ENCODE results near the gene GUCY2D.
"Not testable (repeated sequence)": the region's sequence is repeated elsewhere in the genome, so short reads cannot be mapped to it uniquely, and the experiment has no call there.

Gene GUCY2D

DNA sequence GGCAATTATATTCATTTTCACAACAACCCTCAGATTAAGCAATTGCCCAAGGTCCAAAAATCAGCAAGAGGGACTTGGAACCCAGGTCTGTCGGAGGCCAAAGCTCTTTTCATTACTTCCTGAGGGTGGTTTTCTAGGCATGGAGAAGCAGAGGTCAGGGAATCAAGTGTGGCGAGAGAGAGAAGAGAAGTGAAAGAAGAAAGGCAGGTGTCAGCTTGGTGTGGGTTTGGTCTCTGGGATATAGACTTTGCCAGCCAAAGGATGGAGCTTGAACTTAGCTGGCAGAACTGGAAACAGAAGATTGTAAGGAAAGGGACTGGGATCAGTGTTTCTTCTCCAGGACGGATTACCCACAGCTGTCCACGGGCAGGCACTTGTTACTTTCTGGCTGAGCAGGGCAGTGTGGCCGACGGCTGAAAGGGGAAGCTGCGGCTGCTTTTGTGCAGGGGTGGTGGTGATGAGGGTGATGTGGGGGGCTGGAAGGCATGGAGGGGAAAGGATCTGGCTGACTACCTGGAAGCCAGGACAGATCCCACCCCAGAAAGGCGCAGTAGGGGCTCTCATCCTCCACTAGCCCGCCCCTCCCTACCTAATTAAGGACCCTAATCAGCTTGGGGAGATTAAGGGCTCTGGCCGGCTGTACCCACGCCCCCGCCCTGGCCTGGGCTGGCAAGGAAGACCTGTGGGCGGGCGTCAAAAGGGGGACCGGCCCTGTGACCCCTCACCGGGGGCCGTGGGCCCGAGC lies at the start of gene GUCY2D:
GUCY2D (plus strand) TSS at position 640 of the 745 bp plus-strand sequence. CDS start 433 bp downstream, outside the sequence.
- DNase-seq, result peak; percentile 32

DNA sequence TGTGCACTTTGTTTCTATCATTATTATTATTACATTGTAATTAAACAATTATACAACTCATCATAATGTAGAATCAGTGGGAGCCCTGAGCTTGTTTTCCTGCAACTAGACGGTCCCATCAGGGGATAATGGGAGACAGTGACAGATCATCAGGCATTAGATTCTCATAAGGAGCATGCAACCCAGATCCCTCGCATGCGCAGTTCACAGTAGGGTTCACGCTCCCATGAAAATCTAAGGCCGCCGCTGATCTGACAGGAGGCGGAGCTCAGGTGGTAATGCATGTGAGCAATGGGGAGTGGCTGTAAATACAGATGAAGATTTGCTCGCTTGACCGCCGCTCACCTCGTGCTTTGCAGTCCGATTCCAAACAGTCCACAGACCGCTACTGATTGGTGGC lies 49.1 kb upstream of the GUCY2D start:
- not testable (repeated sequence) for DNase-seq

DNA sequence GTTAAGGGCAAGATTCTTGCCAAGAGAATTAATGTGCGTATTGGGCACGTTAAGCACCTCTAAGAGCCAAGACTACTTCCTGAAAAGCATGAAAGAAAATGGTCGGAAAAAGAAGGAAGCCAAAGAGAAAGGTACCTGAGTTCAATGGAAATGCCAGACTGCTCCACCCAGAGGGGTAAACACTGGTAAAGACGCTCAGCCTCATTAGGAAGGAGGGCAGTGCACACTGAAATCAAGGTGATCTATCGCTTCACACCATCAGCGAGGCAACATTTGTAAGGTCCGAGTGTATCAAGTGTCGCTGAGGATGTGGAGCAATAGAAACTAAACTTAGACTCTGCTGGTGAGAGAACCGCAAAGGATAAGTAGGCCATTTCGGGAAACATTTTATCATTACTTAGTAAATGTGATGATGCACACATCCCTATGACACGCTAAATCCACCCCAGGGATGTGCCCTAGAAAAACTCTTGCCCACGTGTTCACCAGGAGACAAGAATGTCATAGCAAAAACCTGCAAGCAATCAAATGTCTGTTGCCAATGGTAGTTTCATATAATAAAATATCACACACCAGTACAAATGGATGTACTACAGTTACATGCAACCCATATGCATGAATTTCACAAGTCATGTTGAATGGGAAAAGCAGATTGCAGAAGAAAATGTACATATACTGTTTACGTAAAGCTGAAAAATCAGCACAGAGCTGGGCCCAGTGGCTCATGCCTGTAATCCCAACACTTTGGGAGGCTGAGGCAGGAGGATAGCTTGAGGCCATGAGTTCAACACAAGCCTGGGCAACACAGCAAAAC lies 46.8 kb upstream of the GUCY2D start:
- no peak for DNase-seq

DNA sequence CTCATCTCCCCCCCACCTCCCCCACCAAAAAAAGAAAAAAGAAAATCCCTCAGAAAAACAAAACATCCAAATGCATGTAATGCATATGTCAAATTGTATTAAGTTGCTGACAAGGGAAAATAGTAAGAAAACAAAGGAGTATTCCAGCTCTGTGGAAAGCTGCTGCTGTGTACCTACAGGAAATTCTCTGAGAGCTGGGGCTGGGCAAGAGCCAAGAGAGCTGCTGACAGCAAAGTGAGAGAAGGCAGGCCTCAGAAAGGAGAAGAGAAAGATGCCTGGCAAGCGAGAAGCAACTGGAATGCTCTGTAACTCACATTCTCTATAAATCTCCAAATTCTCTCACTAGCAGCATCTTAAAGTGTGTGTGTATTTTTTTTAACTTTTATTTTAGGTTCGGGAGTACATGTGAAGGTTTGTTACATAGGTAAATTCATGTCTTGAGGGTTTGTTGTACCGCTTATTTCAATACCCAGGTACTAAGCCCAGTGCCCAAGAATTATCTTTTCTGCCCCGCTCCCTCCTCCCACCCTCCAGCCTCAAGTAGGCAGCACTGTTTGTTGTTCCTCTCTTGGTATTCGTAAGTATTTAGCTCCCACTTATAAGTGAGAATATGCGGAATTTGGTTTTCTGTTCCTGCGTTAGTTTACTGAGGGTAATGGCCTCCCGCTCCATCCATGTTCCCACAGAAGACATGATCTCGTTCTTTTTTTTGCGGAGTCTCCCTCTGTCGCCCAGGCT lies 46.0 kb upstream of the GUCY2D start:
- peak; percentile 55 for DNase-seq

DNA sequence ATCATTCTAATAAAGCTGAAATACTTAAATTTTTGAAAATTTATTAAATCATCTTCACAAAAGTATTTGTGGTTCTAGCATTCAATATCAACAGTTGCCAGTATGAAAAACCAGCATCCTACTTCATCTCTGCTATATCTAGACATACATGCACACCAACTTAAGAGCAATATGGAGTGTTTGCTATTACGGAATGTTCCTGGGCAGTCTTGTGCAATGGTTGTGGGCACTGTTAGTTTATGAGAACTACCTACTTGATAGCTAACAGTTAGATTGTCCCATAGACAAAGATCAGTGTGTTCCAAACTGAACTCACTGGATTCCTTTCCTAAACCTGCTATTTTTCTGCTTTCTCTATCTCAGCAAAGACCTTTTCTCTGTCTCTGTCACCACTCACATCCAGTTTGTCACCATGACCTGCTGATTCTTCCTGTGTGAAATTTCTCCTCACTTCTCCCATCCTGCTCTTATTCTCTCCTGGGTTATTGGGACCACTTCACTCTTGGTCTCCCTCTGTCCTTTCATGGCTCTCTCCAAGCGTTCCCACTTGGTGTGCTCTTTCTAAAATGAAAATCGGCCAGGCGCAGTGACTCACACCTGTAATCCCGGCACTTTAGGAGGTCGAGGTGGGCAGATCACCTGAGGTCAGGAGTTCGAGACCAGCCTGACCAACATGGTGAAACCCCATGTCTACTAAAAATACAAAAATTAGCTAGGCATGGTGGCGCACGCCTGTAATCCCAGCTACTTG lies 42.7 kb upstream of the GUCY2D start:
- DNase-seq, result no peak

DNA sequence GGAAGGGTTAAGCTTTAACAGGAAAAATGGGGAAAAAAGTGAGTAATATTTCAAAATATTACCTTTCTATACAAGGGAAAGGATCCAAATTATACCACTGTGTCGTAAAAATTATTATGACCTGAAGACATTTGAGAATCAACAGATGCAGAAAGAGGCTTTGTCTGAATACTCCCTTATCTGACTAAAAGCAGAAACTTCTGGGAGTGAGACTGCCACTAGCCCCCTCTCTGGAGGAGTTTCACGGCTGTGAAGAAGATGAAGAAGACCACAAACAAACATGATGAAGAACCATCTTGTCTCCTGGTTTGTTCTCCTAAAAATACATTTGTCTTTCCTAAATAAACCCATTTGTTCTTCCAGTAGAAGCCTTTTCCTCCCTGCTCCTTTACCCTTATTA lies 41.0 kb upstream of the GUCY2D start:
- no peak for DNase-seq

DNA sequence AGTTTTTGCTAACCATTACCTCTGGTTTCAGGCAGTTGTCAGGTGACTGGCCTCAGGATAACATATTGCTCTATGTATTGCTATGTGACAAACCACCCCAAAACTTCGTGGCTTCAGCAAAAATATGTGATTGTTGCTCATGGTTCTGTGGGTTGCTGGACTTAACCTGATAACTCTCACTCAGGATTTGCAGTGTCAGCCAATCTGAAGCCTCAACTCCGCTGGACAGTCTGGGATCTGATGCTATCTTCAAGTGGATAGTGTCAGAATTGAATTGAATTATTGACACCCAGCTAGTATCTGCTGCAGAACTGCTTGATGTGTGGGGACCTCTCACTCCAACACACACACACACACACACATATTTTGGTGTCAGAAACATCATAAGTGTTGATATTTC lies 34.7 kb upstream of the GUCY2D start:
- DNase-seq, result no peak

DNA sequence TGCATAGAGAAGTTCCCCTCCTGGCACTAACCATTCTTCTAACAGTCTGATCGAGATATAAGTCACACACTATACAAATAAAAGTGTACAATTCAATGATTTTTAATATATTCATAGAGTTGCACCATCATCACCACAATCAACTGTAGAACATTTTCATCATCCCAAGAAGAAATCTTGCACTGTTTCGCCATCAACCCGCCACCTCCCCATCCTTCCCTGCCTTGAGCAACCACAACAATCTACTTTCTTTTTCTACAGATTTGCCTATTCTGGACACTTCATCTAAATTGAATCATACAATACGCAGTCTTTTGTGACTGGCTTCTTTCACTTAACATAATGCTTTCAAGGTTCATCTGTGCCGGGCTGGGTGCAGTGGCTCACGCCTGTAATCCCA lies 33.0 kb upstream of the GUCY2D start:
- no peak for DNase-seq

DNA sequence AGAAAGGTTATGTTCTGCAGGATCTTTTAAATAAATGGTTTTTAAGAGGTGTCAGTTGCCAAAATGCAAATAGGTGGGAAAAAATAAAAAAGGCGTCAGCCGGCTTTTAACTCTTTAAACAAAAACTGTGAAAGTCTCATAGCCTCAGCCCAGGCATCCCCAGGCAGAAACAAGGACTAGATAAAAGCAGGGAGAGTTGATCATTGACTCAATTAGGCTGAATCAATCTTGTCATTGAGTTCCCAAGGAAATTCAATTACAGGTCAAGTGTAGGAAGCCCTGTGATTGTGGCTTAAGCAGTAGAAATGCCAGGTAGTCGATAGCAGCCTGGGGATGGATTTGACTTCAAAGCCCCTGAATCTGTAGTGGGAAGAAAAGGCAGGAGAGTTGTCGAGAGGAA lies 30.8 kb upstream of the GUCY2D start:
- DNase-seq, result no peak

DNA sequence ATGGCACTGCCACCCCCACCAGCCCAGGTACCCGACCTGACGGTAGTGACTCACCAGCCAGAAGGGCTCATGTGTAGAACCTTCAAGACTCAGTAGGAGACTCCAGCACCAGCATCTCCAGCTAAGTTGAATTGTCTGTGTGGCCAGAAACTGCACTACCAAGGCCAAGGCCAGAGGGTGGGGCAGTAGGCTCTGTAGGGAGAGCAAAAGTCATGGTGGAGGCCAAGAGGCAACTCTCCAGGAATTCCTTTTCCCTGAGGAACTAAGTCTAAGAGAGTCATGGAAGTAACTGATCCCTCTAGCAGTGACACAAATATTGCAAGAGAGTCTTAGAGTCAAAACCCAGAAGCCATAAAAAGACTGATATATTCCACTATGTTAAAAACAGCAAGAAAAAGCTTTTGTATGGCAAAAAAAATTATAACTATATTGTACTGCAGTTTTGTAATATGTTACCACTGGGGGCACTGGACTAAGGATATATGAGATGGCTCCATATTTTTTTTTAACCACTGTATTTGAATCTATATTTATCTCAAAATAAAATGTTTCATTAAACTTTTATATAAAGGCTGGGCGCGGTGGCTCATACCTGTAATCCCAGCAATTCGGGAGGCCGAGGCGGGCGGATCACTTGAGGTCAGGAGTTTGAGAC lies 30.2 kb upstream of the GUCY2D start:
- DNase-seq, result no peak

DNA sequence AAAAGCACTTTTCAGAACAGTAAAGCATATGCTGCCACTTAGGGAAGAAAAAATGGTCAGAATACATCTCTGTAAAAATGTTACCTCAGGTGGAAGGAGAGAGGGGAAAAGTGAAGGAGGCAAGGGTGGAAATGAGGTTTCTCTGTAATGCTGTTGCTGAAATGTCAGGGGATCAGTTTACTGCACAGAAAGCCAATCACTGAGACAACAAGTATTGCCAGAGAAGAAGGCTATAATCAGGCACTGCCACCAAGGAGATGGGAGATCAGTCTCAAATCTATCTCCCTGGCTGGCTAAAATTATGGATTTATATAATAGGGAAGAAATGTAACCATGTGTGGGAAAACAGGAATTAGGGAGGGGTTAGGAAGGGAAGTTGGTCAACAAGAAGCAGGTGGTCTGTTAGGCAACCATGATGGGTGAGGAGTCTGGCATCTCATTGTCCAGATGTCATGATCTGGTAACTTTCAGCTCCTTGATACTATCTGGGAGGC lies 27.7 kb upstream of the GUCY2D start:
- DNase-seq, result no peak

DNA sequence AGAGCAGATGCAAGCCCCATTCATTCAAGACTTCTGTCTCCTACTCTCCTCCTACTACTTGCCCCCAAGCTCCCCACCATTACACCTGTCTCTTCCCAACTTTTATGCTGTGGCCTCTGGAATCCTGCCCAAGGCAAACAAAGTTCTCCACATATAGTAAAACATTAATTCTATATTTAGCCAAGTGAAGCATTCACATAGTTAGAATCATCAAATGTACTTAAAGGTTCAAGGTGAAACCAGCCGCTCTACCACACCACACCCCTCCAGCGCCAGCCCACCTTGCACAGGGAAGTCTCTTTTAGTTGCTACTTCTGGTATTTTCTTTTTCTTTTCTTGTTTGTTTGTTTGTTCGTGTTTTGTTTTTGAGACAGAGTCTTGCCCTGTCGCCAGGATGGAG lies 25.4 kb upstream of the GUCY2D start:
- no peak for DNase-seq

DNA sequence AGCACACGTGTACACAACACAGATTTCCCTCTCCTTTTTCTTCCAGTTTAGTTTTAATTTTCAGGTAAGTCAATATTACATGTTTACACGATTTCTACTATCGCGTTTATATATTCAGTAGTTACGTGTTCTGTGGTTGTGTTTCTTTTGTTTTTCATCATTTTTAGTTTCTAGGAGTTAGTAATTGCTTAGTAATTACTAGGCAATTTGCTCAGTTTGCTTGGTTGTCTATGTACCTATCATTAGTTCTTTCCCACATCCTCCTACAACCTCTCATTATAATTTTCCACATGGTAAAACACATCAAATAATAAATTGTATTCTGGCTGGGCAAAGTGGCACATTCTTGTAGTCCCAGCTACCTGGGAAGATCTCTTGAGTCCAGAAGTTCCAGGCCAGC lies 24.6 kb upstream of the GUCY2D start:
- no peak for DNase-seq

DNA sequence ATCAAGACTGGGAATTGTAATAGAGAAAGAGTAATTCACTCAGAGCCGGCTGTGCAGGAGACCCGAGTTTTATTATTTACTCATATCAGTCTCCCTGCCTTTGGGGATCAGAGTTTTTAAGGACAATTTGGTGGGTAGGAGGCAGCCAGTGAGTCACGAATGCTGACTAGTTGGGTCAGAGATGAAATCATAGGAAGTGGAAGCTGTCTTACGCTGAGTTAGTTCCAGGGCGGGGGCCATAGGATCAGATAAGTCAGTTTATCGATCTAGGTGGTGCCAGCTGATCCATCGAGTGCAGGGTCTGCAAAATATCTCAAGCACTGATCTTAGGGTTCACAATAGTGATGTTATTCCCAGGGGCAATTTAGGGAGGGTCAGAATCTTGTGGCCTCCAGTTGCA lies 20.2 kb upstream of the GUCY2D start:
- no peak for DNase-seq

DNA sequence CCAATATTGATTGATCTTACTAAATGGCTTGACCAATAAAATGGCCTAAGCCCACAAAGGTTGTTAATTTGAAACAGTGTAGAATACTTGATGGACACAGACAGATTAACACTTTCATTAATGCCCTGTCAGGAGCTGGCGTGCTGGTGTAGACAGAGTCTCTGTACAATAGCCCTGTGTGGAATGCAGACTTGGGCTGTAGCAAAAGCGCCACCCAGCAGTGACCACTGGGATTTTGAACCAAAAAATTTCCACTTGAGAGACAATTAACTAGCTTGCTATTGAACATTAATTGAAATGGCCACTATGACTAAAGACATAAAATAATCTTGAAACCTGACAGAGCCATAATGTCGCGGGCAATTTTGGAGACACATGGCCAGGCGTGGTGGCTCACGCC lies 19.7 kb upstream of the GUCY2D start:
- peak; percentile 16 for DNase-seq

DNA sequence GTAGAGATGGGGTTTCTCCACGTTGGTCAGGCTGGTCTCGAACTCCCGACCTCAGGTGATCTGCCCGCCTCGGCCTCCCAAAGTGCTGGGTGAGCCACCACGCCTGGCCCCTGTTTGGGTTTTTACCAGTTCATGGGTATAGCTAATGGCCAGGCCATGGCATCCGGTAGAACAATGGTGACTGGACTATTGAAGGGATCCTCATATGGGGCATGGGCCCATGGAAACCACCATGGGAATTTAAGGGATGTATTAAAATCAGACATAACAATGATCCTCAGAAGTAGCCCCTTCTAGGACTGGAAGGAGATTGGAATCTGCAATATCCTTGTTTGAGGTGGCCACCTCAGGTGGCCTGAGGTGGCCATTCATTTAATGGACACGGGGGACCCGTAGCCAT lies 17.5 kb upstream of the GUCY2D start:
- DNase-seq, result no peak

DNA sequence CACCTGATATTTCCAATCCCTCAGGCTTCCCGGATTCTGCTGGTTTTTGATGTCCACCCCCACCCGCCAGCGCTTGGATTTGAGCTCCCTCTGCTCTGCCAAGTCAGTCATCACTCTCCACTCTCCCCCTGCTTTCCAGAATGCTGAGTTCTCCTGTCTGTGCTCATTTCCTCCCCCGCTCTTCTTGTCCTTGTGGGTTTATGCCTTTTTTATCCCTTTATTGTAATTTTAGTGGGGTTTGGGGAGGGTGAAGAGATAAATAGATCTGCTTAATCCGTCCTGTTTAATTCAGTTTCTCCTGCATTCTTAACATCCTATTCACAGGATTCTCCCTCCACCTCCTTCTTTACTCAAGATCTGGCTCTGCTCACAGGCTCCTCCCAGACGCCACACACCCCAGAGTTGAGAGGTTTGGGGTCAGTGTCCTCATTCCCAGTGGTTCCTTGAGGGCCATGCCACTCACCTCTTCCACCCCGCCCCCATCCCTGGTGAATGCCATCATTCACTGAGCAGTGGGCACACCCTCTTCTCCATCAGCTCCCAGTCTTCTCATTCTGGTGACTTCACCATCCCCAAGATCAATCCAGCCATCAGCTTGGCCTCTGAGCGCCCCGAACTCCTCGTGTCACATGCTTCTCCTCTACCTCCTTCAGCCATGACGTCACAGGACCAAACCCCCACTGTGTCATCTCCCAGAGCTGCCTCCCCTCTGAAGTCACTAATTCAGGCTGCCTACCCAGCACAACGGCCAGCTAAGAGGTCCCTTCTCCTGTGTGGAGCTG lies 15.1 kb upstream of the GUCY2D start:
- DNase-seq, result no peak

DNA sequence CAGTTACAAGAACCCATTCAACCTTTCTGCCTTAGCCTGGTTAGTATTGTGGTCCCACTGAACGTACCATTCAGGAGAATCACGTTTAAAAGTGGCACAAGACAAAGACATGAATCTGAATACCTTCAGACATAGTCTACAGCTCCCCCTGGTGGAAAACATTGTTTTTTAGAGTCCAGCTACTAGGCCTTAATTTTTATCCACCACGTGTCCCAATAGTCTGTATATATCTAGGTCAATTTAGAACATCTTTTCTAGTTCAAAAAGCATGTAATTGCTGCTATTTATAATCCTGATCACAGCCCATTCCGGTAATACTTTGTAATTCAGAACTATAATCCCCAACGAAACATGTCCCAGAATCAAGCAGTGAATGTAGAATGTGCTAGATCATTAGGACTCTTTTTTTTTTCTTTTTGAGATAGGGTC lies 13.7 kb upstream of the GUCY2D start:
- peak; percentile 84 for DNase-seq

DNA sequence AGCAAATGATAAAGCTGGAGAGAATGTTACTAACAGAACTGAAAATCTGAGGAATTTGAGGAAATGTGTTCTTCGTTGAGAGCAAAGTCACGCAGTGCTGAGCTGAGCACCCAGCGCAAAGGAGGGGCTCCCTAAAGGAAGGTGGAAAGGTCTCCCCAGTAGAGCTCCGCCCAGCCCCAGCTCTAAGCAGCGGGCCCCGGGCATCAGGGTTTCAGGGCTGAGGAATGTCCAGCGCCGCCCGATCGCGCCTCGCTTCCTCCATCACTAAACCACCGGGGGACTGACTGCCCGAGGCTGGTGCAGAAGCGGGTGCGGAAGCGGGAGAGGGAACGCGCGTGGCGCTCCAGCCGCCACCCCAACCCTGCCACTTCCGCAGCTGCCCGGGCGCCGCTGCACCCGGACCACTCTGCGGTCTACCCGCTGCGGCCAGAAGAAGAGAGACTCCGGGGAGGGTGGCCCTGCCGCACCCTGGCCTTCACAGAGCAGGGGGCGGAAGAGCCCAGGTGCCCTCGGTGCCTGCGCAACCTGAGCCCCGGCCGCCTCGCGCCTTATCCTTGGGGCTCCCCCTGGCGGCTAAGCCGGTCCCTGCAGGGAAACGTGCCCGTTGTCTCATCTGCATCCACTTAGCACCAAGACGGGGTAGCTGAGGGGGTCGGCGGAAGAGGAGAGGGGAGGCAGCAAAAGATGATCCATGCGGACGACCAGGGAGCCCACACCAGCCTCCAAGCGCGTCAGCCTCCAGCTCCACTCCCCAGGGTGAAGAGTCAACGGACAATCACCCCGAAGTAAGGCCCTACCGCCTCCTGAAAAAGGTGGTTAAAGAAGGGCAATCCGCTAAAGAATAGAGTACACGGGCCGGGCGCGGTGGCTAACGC lies 12.4 kb upstream of the GUCY2D start:
- peak; percentile 84 for DNase-seq

DNA sequence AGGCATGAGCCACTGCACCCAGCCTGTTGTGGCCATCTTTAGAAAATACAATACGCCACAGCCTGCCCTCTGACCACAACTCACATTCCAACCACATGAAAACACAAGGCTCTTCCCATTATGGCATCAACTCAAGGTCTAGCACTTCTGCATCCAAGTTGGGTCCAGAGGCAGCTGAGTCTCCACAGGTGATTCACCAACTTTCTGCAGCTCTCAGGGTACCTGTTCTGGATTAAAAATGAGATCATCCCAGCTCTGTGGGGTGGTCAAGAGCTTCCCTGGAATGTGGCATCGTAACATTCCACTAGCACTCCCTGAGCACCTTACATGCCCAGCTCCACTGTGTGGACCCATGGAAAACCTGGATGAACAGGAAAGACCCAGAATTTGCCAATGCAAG lies 9.9 kb upstream of the GUCY2D start:
- no peak for DNase-seq

All from RPMI8226 (cell line).